ENCODE data around the gene TSPAN13.

DNA sequence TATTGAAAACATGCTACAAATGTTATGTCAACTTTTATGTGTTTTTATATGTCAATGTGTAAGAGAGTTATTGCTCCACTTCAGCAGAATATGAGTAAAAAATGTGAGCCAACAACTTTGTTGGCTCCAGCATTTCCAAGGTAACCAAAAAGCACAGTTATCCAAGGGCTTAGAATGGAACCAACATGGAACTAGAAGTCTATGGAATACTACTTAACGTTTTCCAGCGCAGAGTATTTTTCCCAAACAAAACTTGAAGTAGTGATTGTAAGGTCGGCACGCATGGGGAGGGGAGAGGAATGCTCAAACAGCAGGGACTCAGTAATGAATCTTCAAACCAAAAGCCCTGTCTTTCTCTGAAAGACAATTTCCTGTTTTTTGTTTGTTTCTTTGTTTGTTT lies 45.0 kb upstream of the TSPAN13 start:
- TF ChIP-seq POLR2AphosphoS5 (IDR thresholded peaks at IDR 0.05) (no peak), POLR2A (IDR thresholded peaks at IDR 0.05; ENCODE audit: low read depth) (no peak), EP300 (IDR thresholded peaks at IDR 0.05) (no peak)
- TF ChIP-seq, protein P1, sequence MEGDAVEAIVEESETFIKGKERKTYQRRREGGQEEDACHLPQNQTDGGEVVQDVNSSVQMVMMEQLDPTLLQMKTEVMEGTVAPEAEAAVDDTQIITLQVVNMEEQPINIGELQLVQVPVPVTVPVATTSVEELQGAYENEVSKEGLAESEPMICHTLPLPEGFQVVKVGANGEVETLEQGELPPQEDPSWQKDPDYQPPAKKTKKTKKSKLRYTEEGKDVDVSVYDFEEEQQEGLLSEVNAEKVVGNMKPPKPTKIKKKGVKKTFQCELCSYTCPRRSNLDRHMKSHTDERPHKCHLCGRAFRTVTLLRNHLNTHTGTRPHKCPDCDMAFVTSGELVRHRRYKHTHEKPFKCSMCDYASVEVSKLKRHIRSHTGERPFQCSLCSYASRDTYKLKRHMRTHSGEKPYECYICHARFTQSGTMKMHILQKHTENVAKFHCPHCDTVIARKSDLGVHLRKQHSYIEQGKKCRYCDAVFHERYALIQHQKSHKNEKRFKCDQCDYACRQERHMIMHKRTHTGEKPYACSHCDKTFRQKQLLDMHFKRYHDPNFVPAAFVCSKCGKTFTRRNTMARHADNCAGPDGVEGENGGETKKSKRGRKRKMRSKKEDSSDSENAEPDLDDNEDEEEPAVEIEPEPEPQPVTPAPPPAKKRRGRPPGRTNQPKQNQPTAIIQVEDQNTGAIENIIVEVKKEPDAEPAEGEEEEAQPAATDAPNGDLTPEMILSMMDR (IDR thresholded peaks at IDR 0.05), result no peak
